Stimulated activated naive B cell treated with anti-CD40 and anti-IgM and Interleukin-4, amounts not matched to agents 10 μg/mL and 1 μg/mL and 100 μg/mL, for 72 hours (primary cell): ENCODE data around the gene LPGAT1.

Experiments used
- ATAC-seq, 2 donors: fragments of 150-1000 bp; cut with Tn5 transposase; replicated peaks; 2 replicates each; pipeline ENCODE4 v1.10.0; 2021; ENCODE audit warnings: moderate library complexity in 1 of 2
- DNase-seq: peaks from one replicate; pipeline ENCODE4 v3.0.0; 2021
- H3K27ac Mint-ChIP-seq: one replicate; pipeline ENCODE4 v1.8.0; 2022; ENCODE audit warnings: mild to moderate bottlenecking, mixed read lengths
- H3K27me3 Mint-ChIP-seq, 2 donors: one replicate each; pipeline ENCODE4 v1.8.0; 2022; ENCODE audit warnings: mixed read lengths in 2 of 2
- H3K36me3 Mint-ChIP-seq, 2 donors: one replicate each; pipeline ENCODE4 v1.8.0; 2022; ENCODE audit warnings: mixed read lengths in 2 of 2, mild to moderate bottlenecking in 1 of 2
- H3K4me1 Mint-ChIP-seq, 2 donors: one replicate each; pipeline ENCODE4 v1.8.0; 2022; ENCODE audit warnings: mixed read lengths in 2 of 2, mild to moderate bottlenecking in 1 of 2
- H3K4me3 Mint-ChIP-seq, 2 donors: one replicate each; pipeline ENCODE4 v1.8.0; 2022; ENCODE audit warnings: mild to moderate bottlenecking in 2 of 2, mixed read lengths in 2 of 2, moderate library complexity in 1 of 2
- H3K9me3 Mint-ChIP-seq, 2 donors: one replicate each; pipeline ENCODE4 v1.8.0; 2022; ENCODE audit warnings: mixed read lengths in 2 of 2, mild to moderate bottlenecking in 1 of 2

Gene LPGAT1

GRCh38 chr1:211839106-211839505 is 8.5 kb upstream of the LPGAT1 start:
- Mint-ChIP-seq H3K9me3 (no peaks in the 10 kb centered on the region), H3K4me1 (peaks cover 7 to 10% of the 10 kb centered on the region in 2 donors), H3K27me3 (no peaks in the 10 kb centered on the region), H3K27ac (no peak overlapping the region), H3K36me3 (no peaks in the 10 kb centered on the region), H3K4me3 (no peak overlapping the region)
- no peak for DNase-seq
- no peak for ATAC-seq

- H3K4me1 Mint-ChIP-seq, result peaks cover 23 to 37% of the 10 kb centered on the region in 2 donors
- ATAC-seq, result peak in 1 of 2 donors; percentile 12
- H3K36me3 Mint-ChIP-seq, result peaks cover 2 to 4% of the 10 kb centered on the region in 2 donors
- H3K9me3 Mint-ChIP-seq, result no peaks in the 10 kb centered on the region
- no peak overlapping the region for H3K4me3 Mint-ChIP-seq
- no peaks in the 10 kb centered on the region for H3K27me3 Mint-ChIP-seq
- H3K27ac Mint-ChIP-seq, result no peak overlapping the region
- no peak for DNase-seq
These were observed 2.7 kb upstream of the LPGAT1 start for GRCh38 chr1:211833174-211833820.

GRCh38 chr1:211832661-211833060 is 2.1 kb upstream of the LPGAT1 start:
- Mint-ChIP-seq H3K4me1 (peaks cover 26 to 41% of the 10 kb centered on the region in 2 donors), H3K4me3 (no peak overlapping the region), H3K9me3 (no peaks in the 10 kb centered on the region), H3K36me3 (peaks cover 2 to 4% of the 10 kb centered on the region in 2 donors), H3K27me3 (no peaks in the 10 kb centered on the region), H3K27ac (no peak overlapping the region)
- no peak for ATAC-seq
- DNase-seq, result no peak

- Mint-ChIP-seq H3K27ac (no peak overlapping the region), H3K4me3 (peak overlapping the region in 1 of 2 donors; percentile 96), H3K9me3 (no peaks in the 10 kb centered on the region), H3K4me1 (peaks cover 30 to 47% of the 10 kb centered on the region in 2 donors), H3K36me3 (peaks cover 2 to 4% of the 10 kb centered on the region in 2 donors), H3K27me3 (no peaks in the 10 kb centered on the region)
- DNase-seq (no peak), ATAC-seq (no peak)
These were observed 1.2 kb upstream of the LPGAT1 start for GRCh38 chr1:211831558-211832323.

- peak; percentile 18 for DNase-seq
- peak overlapping the region; percentile 95 for H3K27ac Mint-ChIP-seq
- no peaks in the 10 kb centered on the region for H3K9me3 Mint-ChIP-seq
- peaks cover 2 to 4% of the 10 kb centered on the region in 2 donors for H3K36me3 Mint-ChIP-seq
- peak in 1 of 2 donors; percentile 24 for ATAC-seq
- H3K4me3 Mint-ChIP-seq, result peak overlapping the region; percentile 95 to 100
- H3K27me3 Mint-ChIP-seq, result no peaks in the 10 kb centered on the region
- H3K4me1 Mint-ChIP-seq, result peaks cover 30 to 47% of the 10 kb centered on the region in 2 donors
These were observed 572 bp downstream of the LPGAT1 start for GRCh38 chr1:211830055-211830327.

- H3K9me3 Mint-ChIP-seq, result no peaks in the 10 kb centered on the region
- no peak for ATAC-seq
- peak overlapping the region; percentile 95 for H3K27ac Mint-ChIP-seq
- no peaks in the 10 kb centered on the region for H3K27me3 Mint-ChIP-seq
- DNase-seq, result no peak
- H3K36me3 Mint-ChIP-seq, result peaks cover 3 to 6% of the 10 kb centered on the region in 2 donors
- peaks cover 30 to 51% of the 10 kb centered on the region in 2 donors for H3K4me1 Mint-ChIP-seq
- peak overlapping the region; percentile 95 to 100 for H3K4me3 Mint-ChIP-seq
These were observed 1.1 kb downstream of the LPGAT1 start for GRCh38 chr1:211829343-211830054.

GRCh38 chr1:211828584-211829342 is 1.8 kb downstream of the LPGAT1 start:
- ATAC-seq, result no peak
- DNase-seq, result no peak
- H3K27ac Mint-ChIP-seq, result peak overlapping the region; percentile 95
- H3K36me3 Mint-ChIP-seq, result peaks cover 3 to 12% of the 10 kb centered on the region in 2 donors
- peaks cover 30 to 58% of the 10 kb centered on the region in 2 donors for H3K4me1 Mint-ChIP-seq
- H3K27me3 Mint-ChIP-seq, result no peaks in the 10 kb centered on the region
- H3K4me3 Mint-ChIP-seq, result peak overlapping the region; percentile 95 to 100
- H3K9me3 Mint-ChIP-seq, result no peaks in the 10 kb centered on the region

- no peak for ATAC-seq
- H3K27ac Mint-ChIP-seq, result no peak overlapping the region
- H3K4me1 Mint-ChIP-seq, result peaks cover 23 to 60% of the 10 kb centered on the region in 2 donors
- no peaks in the 10 kb centered on the region for H3K27me3 Mint-ChIP-seq
- peaks cover 3 to 12% of the 10 kb centered on the region in 2 donors for H3K36me3 Mint-ChIP-seq
- H3K4me3 Mint-ChIP-seq, result no peak overlapping the region
- H3K9me3 Mint-ChIP-seq, result no peaks in the 10 kb centered on the region
- DNase-seq, result no peak
These were observed 3.5 kb downstream of the LPGAT1 start for GRCh38 chr1:211827051-211827450.

- Mint-ChIP-seq H3K27ac (no peak overlapping the region), H3K27me3 (no peaks in the 10 kb centered on the region), H3K36me3 (peaks cover 7 to 12% of the 10 kb centered on the region in 2 donors), H3K4me3 (no peak overlapping the region), H3K4me1 (peaks cover 21 to 56% of the 10 kb centered on the region in 2 donors), H3K9me3 (no peaks in the 10 kb centered on the region)
- ATAC-seq, result no peak
- no peak for DNase-seq
These were observed 4.6 kb downstream of the LPGAT1 start for GRCh38 chr1:211825980-211826379.

GRCh38 chr1:211822677-211823407 is 7.7 kb downstream of the LPGAT1 start:
- DNase-seq, result no peak
- Mint-ChIP-seq H3K36me3 (peaks cover 16 to 17% of the 10 kb centered on the region in 2 donors), H3K27me3 (no peaks in the 10 kb centered on the region), H3K27ac (peak overlapping the region; percentile 37), H3K4me3 (peak overlapping the region in 1 of 2 donors; percentile 8), H3K4me1 (peaks cover 10 to 54% of the 10 kb centered on the region in 2 donors), H3K9me3 (no peaks in the 10 kb centered on the region)
- ATAC-seq, result peak; percentile 89 to 90

- Mint-ChIP-seq H3K36me3 (peaks cover 13 to 24% of the 10 kb centered on the region in 2 donors), H3K9me3 (no peaks in the 10 kb centered on the region), H3K27ac (no peak overlapping the region)
These were observed 14.0 kb downstream of the LPGAT1 start for GRCh38 chr1:211816586-211816985.

GRCh38 chr1:211814313-211814712 is 16.2 kb downstream of the LPGAT1 start:
- Mint-ChIP-seq H3K27me3 (no peaks in the 10 kb centered on the region), H3K4me1 (peaks cover 3 to 12% of the 10 kb centered on the region in 2 donors), H3K36me3 (peaks cover 21 to 26% of the 10 kb centered on the region in 2 donors), H3K27ac (no peak overlapping the region), H3K9me3 (peaks cover 0 to 2% of the 10 kb centered on the region in 2 donors), H3K4me3 (no peak overlapping the region)
- ATAC-seq (no peak), DNase-seq (no peak)

More at GRCh38 chr1:211816586-211816985, 14.0 kb downstream of the LPGAT1 start:
- ATAC-seq (no peak), DNase-seq (no peak)
- no peak overlapping the region for H3K4me3 Mint-ChIP-seq
- peaks cover 1 to 19% of the 10 kb centered on the region in 2 donors for H3K4me1 Mint-ChIP-seq
- no peaks in the 10 kb centered on the region for H3K27me3 Mint-ChIP-seq

GRCh38 chr1:211813590-211813989 is 17.0 kb downstream of the LPGAT1 start:
- DNase-seq (no peak), ATAC-seq (no peak)
- Mint-ChIP-seq H3K4me3 (no peak overlapping the region), H3K27me3 (no peaks in the 10 kb centered on the region), H3K4me1 (peaks cover 3 to 12% of the 10 kb centered on the region in 2 donors), H3K27ac (no peak overlapping the region), H3K36me3 (peaks cover 23 to 29% of the 10 kb centered on the region in 2 donors), H3K9me3 (peaks cover 0 to 4% of the 10 kb centered on the region in 2 donors)
